ENCODE data around the gene DND1.

- TF ChIP-seq, protein P1, sequence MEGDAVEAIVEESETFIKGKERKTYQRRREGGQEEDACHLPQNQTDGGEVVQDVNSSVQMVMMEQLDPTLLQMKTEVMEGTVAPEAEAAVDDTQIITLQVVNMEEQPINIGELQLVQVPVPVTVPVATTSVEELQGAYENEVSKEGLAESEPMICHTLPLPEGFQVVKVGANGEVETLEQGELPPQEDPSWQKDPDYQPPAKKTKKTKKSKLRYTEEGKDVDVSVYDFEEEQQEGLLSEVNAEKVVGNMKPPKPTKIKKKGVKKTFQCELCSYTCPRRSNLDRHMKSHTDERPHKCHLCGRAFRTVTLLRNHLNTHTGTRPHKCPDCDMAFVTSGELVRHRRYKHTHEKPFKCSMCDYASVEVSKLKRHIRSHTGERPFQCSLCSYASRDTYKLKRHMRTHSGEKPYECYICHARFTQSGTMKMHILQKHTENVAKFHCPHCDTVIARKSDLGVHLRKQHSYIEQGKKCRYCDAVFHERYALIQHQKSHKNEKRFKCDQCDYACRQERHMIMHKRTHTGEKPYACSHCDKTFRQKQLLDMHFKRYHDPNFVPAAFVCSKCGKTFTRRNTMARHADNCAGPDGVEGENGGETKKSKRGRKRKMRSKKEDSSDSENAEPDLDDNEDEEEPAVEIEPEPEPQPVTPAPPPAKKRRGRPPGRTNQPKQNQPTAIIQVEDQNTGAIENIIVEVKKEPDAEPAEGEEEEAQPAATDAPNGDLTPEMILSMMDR (IDR thresholded peaks at IDR 0.05): no peak
- TF ChIP-seq POLR2A (IDR thresholded peaks at IDR 0.05): no peak
Observed at GRCh38 chr5:140672455-140673186, 755 bp downstream of the DND1 start.
